ENCODE data around the gene PLAC1.

- TF ChIP-seq CTCF (conservative IDR thresholded peaks at IDR 0.05; ENCODE audit: low read depth in 2 of 2), result no peak
- no peak for TF ChIP-seq EZH2phosphoT487 (IDR thresholded peaks at IDR 0.05; ENCODE audit: unreplicated experiment)
- TF ChIP-seq REST (IDR thresholded peaks at IDR 0.05; ENCODE audit: unreplicated experiment), result no peak
- no peak for TF ChIP-seq CREB1 (CRISPR knock-in tag; IDR thresholded peaks at IDR 0.05; ENCODE audit: low read depth)
- TF ChIP-seq EZH2 (IDR thresholded peaks at IDR 0.05; ENCODE audit: low read depth, unreplicated experiment), result no peak
- TF ChIP-seq POLR2AphosphoS5 (IDR thresholded peaks at IDR 0.05; ENCODE audit: low read depth), result no peak
- TF ChIP-seq JUNB (IDR thresholded peaks at IDR 0.05; ENCODE audit: unreplicated experiment), result no peak
- TF ChIP-seq ETS1 (IDR thresholded peaks at IDR 0.05), result no peak
Observed at GRCh38 chrX:134529481-134529880, 128.8 kb downstream of the PLAC1 start.
